Tibial artery (tissue), 4 donors: ENCODE results near the gene SCYL3.

ENCODE experiments used
- DNase-seq, 2 donors: peaks; one replicate each; pipeline ENCODE4 v3.0.0-alpha.2; 2019
- H3K27ac ChIP-seq, 2 donors: fragments of 200-600 bp; sonication (generic) in 1 of 2; 1 replicate in 1 of 2; 2 replicates in 1 of 2; pipeline ENCODE4 v1.5.1; 2018 to 2019; ENCODE audit warnings: mild to moderate bottlenecking in 1 of 2
- H3K27me3 ChIP-seq, 2 donors: fragments of 200-600 bp; sonication (generic) in 1 of 2; one replicate each; pipeline versions ENCODE4 v1.5.1 to v1.6.0; 2016 to 2019
- H3K36me3 ChIP-seq, 3 donors: fragments of 200-600 bp; sonication (generic) in 2 of 3; one replicate each; pipeline ENCODE4 v1.5.1; 2016 to 2019; ENCODE audit warnings: mild to moderate bottlenecking in 2 of 3
- H3K4me1 ChIP-seq, 4 donors: fragments of 200-600 bp; sonication (generic) in 2 of 4; 1 replicate in 3 of 4; 2 replicates in 1 of 4; pipeline ENCODE4 v1.5.1; 2016 to 2019
- H3K4me3 ChIP-seq, 2 donors: fragments of 200-600 bp; sonication (generic) in 1 of 2; 1 replicate in 1 of 2; 2 replicates in 1 of 2; pipeline ENCODE4 v1.5.1; 2018 to 2019; ENCODE audit warnings: mild to moderate bottlenecking in 2 of 2
- H3K9me3 ChIP-seq, 3 donors: fragments of 200-600 bp; sonication (generic) in 1 of 3; one replicate each; pipeline ENCODE4 v1.5.1; 2016 to 2019
- CTCF ChIP-seq, 2 experiments: fragments of 200-600 bp in 1 of 2; fragments of 450-650 bp in 1 of 2; IDR thresholded peaks; one replicate each; pipeline ENCODE4 v1.5.1; 2017 to 2019; ENCODE audit warnings: antibody characterized with exemption in 2 of 2, mild to moderate bottlenecking in 1 of 2, moderate library complexity in 1 of 2
- intact Hi-C: fragments of 100-400 bp; cut with DNase I; formaldehyde crosslinking; loops from one replicate; pipeline ENCODE4 v1.15.0; 2023; ENCODE audit warnings: low total_unique reads

SCYL3 gene

GRCh38 chr1:169904834-169905233 lies 11.1 kb upstream of the SCYL3 start:
- H3K9me3 ChIP-seq: no peaks in the 10 kb centered on the region
- intact Hi-C loops: no loop called here
- no peaks in the 10 kb centered on the region for H3K36me3 ChIP-seq
- H3K4me1 ChIP-seq: no peaks in the 10 kb centered on the region
- DNase-seq: no peak
- no peak overlapping the region for H3K27ac ChIP-seq
- H3K27me3 ChIP-seq: no peaks in the 10 kb centered on the region
- no peak overlapping the region for H3K4me3 ChIP-seq
- no peak for TF ChIP-seq CTCF (IDR thresholded peaks at IDR 0.05)

- Histone ChIP-seq H3K27me3 (no peaks in the 10 kb centered on the region), H3K36me3 (no peaks in the 10 kb centered on the region), H3K4me3 (no peak overlapping the region), H3K9me3 (no peaks in the 10 kb centered on the region), H3K27ac (no peak overlapping the region), H3K4me1 (no peaks in the 10 kb centered on the region)
- intact Hi-C loops: no loop called here
- no peak for DNase-seq
- TF ChIP-seq CTCF (IDR thresholded peaks at IDR 0.05): no peak
Observed at GRCh38 chr1:169902751-169903150, 9.1 kb upstream of the SCYL3 start.

DNA sequence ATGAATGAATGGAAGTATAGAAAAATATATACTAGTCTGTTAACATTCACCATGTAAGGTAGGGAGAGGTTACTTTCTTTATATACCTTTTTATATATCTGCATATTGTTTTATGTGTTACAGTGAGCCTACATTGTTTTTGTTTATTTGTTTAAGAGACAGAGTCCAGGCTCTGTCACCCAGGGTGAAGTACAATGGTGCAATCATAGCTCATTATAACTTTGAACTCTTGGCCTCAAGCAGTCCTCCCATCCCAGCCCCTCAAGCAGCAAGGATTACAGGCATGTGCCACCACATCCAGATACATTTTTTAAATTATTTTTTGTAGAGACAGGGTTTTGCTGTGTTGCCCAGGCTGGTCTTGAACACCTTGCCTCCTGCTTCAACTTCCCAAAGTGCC lies 7.4 kb upstream of the SCYL3 start:
- intact Hi-C loops: no loop called here
- Histone ChIP-seq H3K4me1 (no peaks in the 10 kb centered on the region), H3K9me3 (no peaks in the 10 kb centered on the region), H3K27me3 (no peaks in the 10 kb centered on the region), H3K27ac (no peak overlapping the region), H3K4me3 (no peak overlapping the region), H3K36me3 (no peaks in the 10 kb centered on the region)
- no peak for DNase-seq
- TF ChIP-seq CTCF (IDR thresholded peaks at IDR 0.05): no peak

DNA sequence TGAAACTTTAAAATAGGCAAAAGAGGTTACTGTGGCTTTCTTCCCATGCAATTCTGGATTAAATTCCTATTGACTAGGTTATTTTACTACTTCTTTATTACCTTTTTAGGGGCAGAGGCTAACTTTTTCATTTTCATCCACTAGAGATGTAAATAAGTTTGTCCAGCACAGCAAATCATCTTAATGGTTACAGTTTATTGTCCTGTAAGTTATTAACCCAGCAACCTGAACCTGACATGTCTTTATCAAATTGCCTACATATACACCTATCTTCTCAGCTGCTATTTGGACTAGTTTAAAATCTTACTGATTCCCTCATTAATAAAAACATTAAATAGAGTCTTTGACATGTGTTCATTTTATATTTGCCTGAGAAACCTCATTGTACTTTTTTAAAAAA lies 6.9 kb upstream of the SCYL3 start:
- Histone ChIP-seq H3K36me3 (no peaks in the 10 kb centered on the region), H3K4me1 (no peaks in the 10 kb centered on the region)

GRCh38 chr1:169899519-169900217 lies 6.0 kb upstream of the SCYL3 start:
- no peak overlapping the region for H3K4me3 ChIP-seq
- intact Hi-C loops: no loop called here
- no peak for TF ChIP-seq CTCF (IDR thresholded peaks at IDR 0.05)
- H3K36me3 ChIP-seq: no peaks in the 10 kb centered on the region
- no peaks in the 10 kb centered on the region for H3K27me3 ChIP-seq
- H3K9me3 ChIP-seq: no peaks in the 10 kb centered on the region
- DNase-seq: no peak
- H3K4me1 ChIP-seq: peaks cover 0 to under 1% (median 0%) of the 10 kb centered on the region in 4 donors
- no peak overlapping the region for H3K27ac ChIP-seq

More for the DNA sequence above, 6.9 kb upstream of the SCYL3 start:
- no peak for TF ChIP-seq CTCF (IDR thresholded peaks at IDR 0.05)
- no peak overlapping the region for H3K4me3 ChIP-seq
- intact Hi-C loops: no loop called here
- no peak for DNase-seq
- H3K27me3 ChIP-seq: no peaks in the 10 kb centered on the region
- no peaks in the 10 kb centered on the region for H3K9me3 ChIP-seq
- H3K27ac ChIP-seq: no peak overlapping the region

- Histone ChIP-seq H3K27ac (no peak overlapping the region), H3K4me1 (peaks cover 0 to 22% (median 14%) of the 10 kb centered on the region in 4 donors), H3K9me3 (no peaks in the 10 kb centered on the region), H3K27me3 (no peaks in the 10 kb centered on the region), H3K4me3 (no peak overlapping the region), H3K36me3 (no peaks in the 10 kb centered on the region)
- DNase-seq: no peak
- no peak for TF ChIP-seq CTCF (IDR thresholded peaks at IDR 0.05)
- intact Hi-C loops: no loop called here
Observed at GRCh38 chr1:169896013-169896412, 2.3 kb upstream of the SCYL3 start.
